H1 (cell line): Measurements from ENCODE around the gene ACBD4. TPM values are rescaled to one million over a fixed set of nuclear protein-coding genes. Genes with fewer than 3 reads are reported as not detected.
A peak's percentile ranks its signal among the peaks of the same experiment; 100 is the strongest.

Experiments
- CTCF ChIA-PET: fragments of 300-600 bp; sonication (Branson Sonifier 250); formaldehyde crosslinking; loops from one replicate; lab custom pipeline; 2021; ENCODE audit not compliant: partially characterized antibody; lab: Charles Lee
- POLR2A ChIA-PET: fragments of 300-600 bp; sonication (Branson Sonifier 250); formaldehyde crosslinking; loops from one replicate; lab custom pipeline; 2021; ENCODE audit warnings: inconsistent platforms; ENCODE audit not compliant: partially characterized antibody; lab: Charles Lee
- DNase-seq, 2 experiments: peaks; one replicate each; pipeline versions ENCODE4 v3.0.0 to v3.0.0-alpha.2; 2010 to 2022; ENCODE audit warnings: low spot score in 2 of 2, low read depth in 1 of 2, mixed read lengths in 1 of 2
- FAIRE-seq: peaks from 2 replicates; lab custom pipeline; 2011; peaks lifted over from hg19 to GRCh38; lab: Jason Lieb, UNC
- H2AFZ ChIP-seq: 2 replicates; pipeline ENCODE4 v1.8.1; 2012; ENCODE audit warnings: low read length, inconsistent platforms
- H2AK5ac ChIP-seq: 2 replicates; pipeline ENCODE4 v1.6.1; 2013; ENCODE audit warnings: low read depth, low read length
- H2BK120ac ChIP-seq: replicated peaks from 2 replicates; pipeline ENCODE3; 2013; ENCODE audit warnings: low read depth, low read length, inconsistent platforms
- H2BK12ac ChIP-seq: 2 replicates; pipeline ENCODE4 v1.6.1; 2013; ENCODE audit warnings: low read depth, low read length
- H2BK15ac ChIP-seq: 2 replicates; pipeline ENCODE4 v1.6.1; 2013; ENCODE audit warnings: low read length
- H2BK20ac ChIP-seq: 2 replicates; pipeline ENCODE4 v1.6.1; 2013; ENCODE audit warnings: low read length
- H2BK5ac ChIP-seq: 2 replicates; pipeline ENCODE4 v1.6.1; 2013; ENCODE audit warnings: low read depth, low read length
- H3K14ac ChIP-seq: 2 replicates; pipeline ENCODE4 v1.6.1; 2013; ENCODE audit warnings: inconsistent platforms; ENCODE audit not compliant: insufficient read length
- H3K18ac ChIP-seq: 2 replicates; pipeline ENCODE4 v1.6.1; 2013; ENCODE audit warnings: low read length; ENCODE audit errors: extremely low read depth
- H3K23ac ChIP-seq: 2 replicates; pipeline ENCODE4 v1.6.1; 2013; ENCODE audit warnings: inconsistent platforms; ENCODE audit not compliant: insufficient read length
- H3K23me2 ChIP-seq: 2 replicates; pipeline ENCODE4 v1.6.1; 2013; ENCODE audit warnings: low read depth, low read length
- H3K27ac ChIP-seq: 2 replicates; pipeline ENCODE4 v1.6.1; 2011; ENCODE audit warnings: low read depth, low read length, inconsistent platforms
- H3K27me3 ChIP-seq, 4 experiments: replicated peaks in 1 of 4; 1 replicate in 1 of 4; 2 replicates in 3 of 4; pipeline versions ENCODE4 v1.6.1 to v1.8.1; 2011 to 2013; ENCODE audit warnings: low read length in 3 of 4, mild to moderate bottlenecking in 3 of 4, inconsistent platforms in 2 of 4, mixed read lengths in 2 of 4, moderate library complexity in 1 of 4; ENCODE audit not compliant: control insufficient read depth in 3 of 4, insufficient read depth in 3 of 4; ENCODE audit errors: extremely low read depth in 1 of 4
- H3K36me3 ChIP-seq, 4 experiments: 2 replicates each; pipeline versions ENCODE4 v1.6.1 to v1.8.1; 2011 to 2013; ENCODE audit warnings: mild to moderate bottlenecking in 4 of 4, low read length in 3 of 4, moderate library complexity in 2 of 4, control low read depth in 1 of 4, inconsistent platforms in 1 of 4; ENCODE audit not compliant: insufficient read depth in 4 of 4, control insufficient read depth in 2 of 4
- H3K4ac ChIP-seq: replicated peaks from 2 replicates; pipeline ENCODE3; 2013; ENCODE audit warnings: low read length, low read depth, mixed read lengths, inconsistent platforms; ENCODE audit not compliant: insufficient read length
- H3K4me1 ChIP-seq, 4 experiments: replicated peaks in 1 of 4; 1 replicate in 1 of 4; 2 replicates in 3 of 4; pipeline versions ENCODE4 v1.6.1 to v1.8.1; 2011 to 2013; ENCODE audit warnings: low read length in 3 of 4, inconsistent platforms in 2 of 4, mixed read lengths in 1 of 4; ENCODE audit not compliant: insufficient read depth in 4 of 4, control insufficient read depth in 3 of 4
- H3K4me2 ChIP-seq, 2 experiments: 2 replicates each; pipeline versions ENCODE4 v1.6.1 to v1.8.1; 2011 to 2013; ENCODE audit warnings: low read depth in 2 of 2, low read length in 2 of 2, control low read depth in 1 of 2, inconsistent platforms in 1 of 2, mild to moderate bottlenecking in 1 of 2; ENCODE audit not compliant: insufficient read depth in 1 of 2
- H3K4me3 ChIP-seq, 4 experiments: fragments of 200-600, 300-600 bp in 1 of 4; sonication (generic), shearing (Covaris generic), sonication (Bioruptor Twin) in 1 of 4; 2 replicates each; pipeline versions ENCODE4 v1.5.1 to v1.8.1; 2011 to 2016; ENCODE audit warnings: low read length in 4 of 4, low read depth in 3 of 4, control low read depth in 2 of 4, inconsistent platforms in 2 of 4, mild to moderate bottlenecking in 2 of 4, mixed read lengths in 1 of 4, moderate library complexity in 1 of 4; ENCODE audit not compliant: insufficient read depth in 2 of 4; ENCODE audit errors: extremely low read depth in 1 of 4
- H3K56ac ChIP-seq: replicated peaks from 2 replicates; pipeline ENCODE3; 2013; ENCODE audit warnings: low read depth, mild to moderate bottlenecking, mixed read lengths, low read length, inconsistent platforms; ENCODE audit not compliant: insufficient read length
- H3K79me1 ChIP-seq: 2 replicates; pipeline ENCODE4 v1.6.1; 2013; ENCODE audit warnings: low read depth, low read length, control low read depth
- H3K79me2 ChIP-seq, 2 experiments: 2 replicates each; pipeline versions ENCODE4 v1.6.1 to v1.8.1; 2012 to 2013; ENCODE audit warnings: low read length in 2 of 2, mild to moderate bottlenecking in 2 of 2, inconsistent platforms in 1 of 2; ENCODE audit not compliant: insufficient read depth in 2 of 2, control insufficient read depth in 1 of 2
- H3K9ac ChIP-seq, 4 experiments: replicated peaks in 1 of 4; 1 replicate in 1 of 4; 2 replicates in 3 of 4; pipeline versions ENCODE4 v1.6.1 to v1.8.1; 2011 to 2013; ENCODE audit warnings: low read depth in 3 of 4, low read length in 3 of 4, control low read depth in 2 of 4, mild to moderate bottlenecking in 2 of 4, moderate library complexity in 2 of 4, inconsistent platforms in 1 of 4; ENCODE audit errors: extremely low read depth in 1 of 4
- H3K9me3 ChIP-seq, 2 experiments: 2 replicates each; pipeline versions ENCODE4 v1.6.1 to v1.8.1; 2012 to 2013; ENCODE audit warnings: mild to moderate bottlenecking in 2 of 2, moderate library complexity in 2 of 2, control low read depth in 1 of 2, inconsistent platforms in 1 of 2, low read depth in 1 of 2, low read length in 1 of 2, mixed read lengths in 1 of 2; ENCODE audit not compliant: insufficient read depth in 2 of 2
- H4K20me1 ChIP-seq, 2 experiments: replicated peaks in 1 of 2; 2 replicates each; pipeline versions ENCODE3 to v1.8.1; 2011 to 2013; ENCODE audit warnings: inconsistent platforms in 2 of 2, low read length in 2 of 2, mild to moderate bottlenecking in 1 of 2; ENCODE audit not compliant: insufficient read depth in 2 of 2, control insufficient read depth in 1 of 2
- H4K5ac ChIP-seq: 2 replicates; pipeline ENCODE4 v1.6.1; 2013; ENCODE audit warnings: low read length, low read depth, mixed read lengths, inconsistent platforms; ENCODE audit not compliant: insufficient read length
- H4K8ac ChIP-seq: 2 replicates; pipeline ENCODE4 v1.8.0; 2013; ENCODE audit warnings: mild to moderate bottlenecking, moderate library complexity, low read length, inconsistent platforms; ENCODE audit not compliant: insufficient read depth; ENCODE audit errors: extremely low read depth
- H4K91ac ChIP-seq: replicated peaks from 2 replicates; pipeline ENCODE3; 2013; ENCODE audit warnings: low read length, mixed read lengths, inconsistent platforms; ENCODE audit not compliant: insufficient read length
- CHD1 ChIP-seq: IDR thresholded peaks from 2 replicates; pipeline ENCODE4 v1.6.1; 2012; ENCODE audit warnings: low read depth, low read length, improper control_type of control experiment
- CHD2 ChIP-seq: IDR thresholded peaks from 2 replicates; pipeline ENCODE4 v1.6.1; 2012; ENCODE audit warnings: low read length, improper control_type of control experiment
- CREB1 ChIP-seq: IDR thresholded peaks from 2 replicates; pipeline ENCODE4 v1.6.1; 2012; ENCODE audit warnings: inconsistent platforms
- EP300 ChIP-seq, 2 experiments: IDR thresholded peaks; 1 replicate in 1 of 2; 2 replicates in 1 of 2; pipeline ENCODE4 v1.6.1; 2011 to 2012; ENCODE audit warnings: low read depth in 2 of 2, low read length in 2 of 2, mild to moderate bottlenecking in 2 of 2, borderline replicate concordance in 1 of 2, inconsistent platforms in 1 of 2, moderate library complexity in 1 of 2
- GTF2F1 ChIP-seq: IDR thresholded peaks from 2 replicates; pipeline ENCODE4 v1.6.1; 2012; ENCODE audit warnings: low read depth, low read length, improper control_type of control experiment, borderline replicate concordance
- HDAC6 ChIP-seq: IDR thresholded peaks from one replicate; pipeline ENCODE4 v1.7.1; 2012; ENCODE audit warnings: low read depth, mild to moderate bottlenecking, inconsistent platforms, low read length, moderate library complexity
- RAD21 ChIP-seq, 2 experiments: IDR thresholded peaks in 1 of 2; conservative IDR thresholded peaks in 1 of 2; 2 replicates each; pipeline ENCODE4 v1.6.1; 2011; ENCODE audit warnings: low read depth in 2 of 2, low read length in 2 of 2, improper control_type of control experiment in 1 of 2, inconsistent platforms in 1 of 2, mild to moderate bottlenecking in 1 of 2, moderate library complexity in 1 of 2
- RBBP5 ChIP-seq: IDR thresholded peaks from 2 replicates; pipeline ENCODE4 v1.7.1; 2012; ENCODE audit warnings: low read depth, mild to moderate bottlenecking, inconsistent platforms, low read length, moderate library complexity, borderline replicate concordance
- SIX5 ChIP-seq: IDR thresholded peaks from 2 replicates; pipeline ENCODE4 v1.6.1; 2011; ENCODE audit warnings: mild to moderate bottlenecking, low read depth, low read length
- ZNF274 ChIP-seq: IDR thresholded peaks from 2 replicates; pipeline ENCODE4 v1.7.0; 2012; ENCODE audit warnings: low read length, borderline replicate concordance; ENCODE audit errors: extremely low read depth
- WGBS, 2 experiments: shearing (Covaris generic) in 1 of 2; methylation state at CpG; one replicate each; pipeline versions ENCODE4 v1.1.6 to v1.1.7; 2013 to 2015; ENCODE audit warnings: low lambda C conversion rate in 2 of 2, mixed read lengths in 2 of 2, inconsistent platforms in 1 of 2, low coverage in 1 of 2, missing lambda C conversion rate in 1 of 2; ENCODE audit not compliant: insufficient replicate concordance in 2 of 2, insufficient coverage in 1 of 2, insufficient read length in 1 of 2; ENCODE audit errors: extremely low coverage in 1 of 2, missing lambda C conversion rate in 1 of 2; 5-methylcytosine and 5-hydroxymethylcytosine counted together
- polyA plus RNA-seq, 7 experiments: library from polyadenylated mRNA; depleted of rRNA in 3 of 7; stranded (reverse) in 5 of 7; unstranded in 2 of 7; fragments of >200 nt in 5 of 7; fragments of 200-250 nt in 2 of 7; gene quantifications; 1 replicate in 5 of 7; 2 replicates in 1 of 7; 4 replicates in 1 of 7; pipeline versions ENCODE4 v1.2.1 to v1.2.3, GENCODE V29; 2011 to 2013; ENCODE audit warnings: missing spikeins in 2 of 7, mixed read lengths in 2 of 7
- total RNA-seq: library from RNA; stranded (reverse); fragmentation: NEBNext Ultra II Directional; extraction: Animal tissue kit (Norgen Biotek cat#: 25700); gene quantifications from 2 replicates; pipeline ENCODE4 v1.2.1, GENCODE V29; 2021
- TF ChIP-seq, protein P1 (sequence below), 3 experiments: IDR thresholded peaks; 1 replicate in 2 of 3; 2 replicates in 1 of 3; pipeline versions ENCODE4 v1.5.1 to v1.6.1; 2011; ENCODE audit warnings: low read length in 3 of 3, mild to moderate bottlenecking in 3 of 3, inconsistent platforms in 2 of 3, low read depth in 1 of 3, moderate library complexity in 1 of 3; ENCODE audit not compliant: insufficient read depth in 1 of 3; ENCODE audit errors: control extremely low read depth in 1 of 3

ACBD4 gene
- total and polyA plus RNA-seq, 2 of the 8 experiments (the other 6 are each of a cell fraction or from before 2014, with no cell fraction given) = 7.3 to 10.7 TPM

DNA sequence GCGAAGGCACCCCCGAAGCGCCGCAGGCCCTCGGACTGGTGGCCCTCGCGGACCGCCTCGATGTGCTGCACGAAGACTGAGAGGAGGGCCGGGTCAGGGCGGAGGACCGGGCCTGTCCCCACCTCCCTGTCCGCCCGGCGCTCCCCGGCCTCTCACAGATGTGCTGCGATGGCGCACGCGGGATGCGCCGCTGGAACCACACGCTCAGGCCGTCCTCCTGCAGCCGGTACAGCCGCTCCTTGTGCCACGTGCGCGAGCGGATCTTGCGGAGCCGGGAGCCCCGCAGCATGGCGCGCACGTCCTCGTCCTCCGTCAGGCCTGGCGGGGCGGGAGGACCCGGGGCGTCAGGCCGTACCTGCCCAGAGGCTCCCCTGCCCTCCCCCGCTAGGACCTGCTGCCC is 14.4 kb upstream of the ACBD4 start:
- H2BK20ac ChIP-seq = no peak overlapping the region
- no peaks in the 10 kb centered on the region for H3K79me2 ChIP-seq
- H3K4me3 ChIP-seq = no peak overlapping the region
- H4K91ac ChIP-seq = no peak overlapping the region
- H3K9me3 ChIP-seq = no peaks in the 10 kb centered on the region
- 93% methylated on average over 15 of the region's 45 CpGs; no CpG with 5 or more reads in 1 of the 2 experiments for WGBS, 2 experiments
- no peak for DNase-seq
- H3K23me2 ChIP-seq = no peaks in the 10 kb centered on the region
- H2AFZ ChIP-seq = no peak overlapping the region
- no peak overlapping the region; the same call in 1 of the 2 replicates for H2AK5ac ChIP-seq
- H3K14ac ChIP-seq = no peak overlapping the region
- no peak overlapping the region for H3K4me2 ChIP-seq
- H2BK120ac ChIP-seq = no peak overlapping the region
- H3K36me3 ChIP-seq = no peaks in the 10 kb centered on the region
- ChIA-PET POLR2A (interaction anchor here (1.6 kb wide), 1 partner anchor 28 kb away, joined by 5 read pairs; the partner anchor contains the start of gene HEXIM1), CTCF (interaction anchor here (0.9 to 3.4 kb wide), 5 partner anchors 9 to 159 kb away, joined by 3 to 16 read pairs (median 5); no protein-coding TSS in a partner anchor)
- no peaks in the 10 kb centered on the region for H3K79me1 ChIP-seq
- no peak overlapping the region for H3K4ac ChIP-seq
- no peak overlapping the region for H3K56ac ChIP-seq
- H3K18ac ChIP-seq = no peak overlapping the region
- no peaks in the 10 kb centered on the region for H3K27me3 ChIP-seq
- no peak overlapping the region for H3K23ac ChIP-seq
- H2BK12ac ChIP-seq = 0 out of 2 replicates have a peak overlapping the region, but pooled peaks have one; percentile 9
- no peak overlapping the region for H2BK5ac ChIP-seq
- H3K27ac ChIP-seq = no peak overlapping the region
- H4K5ac ChIP-seq = no peak overlapping the region
- peak overlapping the region; percentile 25; the same call in 1 of the 2 replicates for H4K8ac ChIP-seq
- H3K9ac ChIP-seq = no peak overlapping the region
- H4K20me1 ChIP-seq = peaks cover 0 to 2% of the 10 kb centered on the region in 2 experiments
- no peak overlapping the region for H2BK15ac ChIP-seq
- peaks cover 0 to 9% (median 0%) of the 10 kb centered on the region in 4 experiments; a peak in 1 of 7 replicates for H3K4me1 ChIP-seq
- no peak for FAIRE-seq
- TF ChIP-seq, protein P1, sequence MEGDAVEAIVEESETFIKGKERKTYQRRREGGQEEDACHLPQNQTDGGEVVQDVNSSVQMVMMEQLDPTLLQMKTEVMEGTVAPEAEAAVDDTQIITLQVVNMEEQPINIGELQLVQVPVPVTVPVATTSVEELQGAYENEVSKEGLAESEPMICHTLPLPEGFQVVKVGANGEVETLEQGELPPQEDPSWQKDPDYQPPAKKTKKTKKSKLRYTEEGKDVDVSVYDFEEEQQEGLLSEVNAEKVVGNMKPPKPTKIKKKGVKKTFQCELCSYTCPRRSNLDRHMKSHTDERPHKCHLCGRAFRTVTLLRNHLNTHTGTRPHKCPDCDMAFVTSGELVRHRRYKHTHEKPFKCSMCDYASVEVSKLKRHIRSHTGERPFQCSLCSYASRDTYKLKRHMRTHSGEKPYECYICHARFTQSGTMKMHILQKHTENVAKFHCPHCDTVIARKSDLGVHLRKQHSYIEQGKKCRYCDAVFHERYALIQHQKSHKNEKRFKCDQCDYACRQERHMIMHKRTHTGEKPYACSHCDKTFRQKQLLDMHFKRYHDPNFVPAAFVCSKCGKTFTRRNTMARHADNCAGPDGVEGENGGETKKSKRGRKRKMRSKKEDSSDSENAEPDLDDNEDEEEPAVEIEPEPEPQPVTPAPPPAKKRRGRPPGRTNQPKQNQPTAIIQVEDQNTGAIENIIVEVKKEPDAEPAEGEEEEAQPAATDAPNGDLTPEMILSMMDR (IDR thresholded peaks at IDR 0.05; ENCODE audit: control extremely low read depth in 1 of 3, insufficient read depth in 1 of 3, low read depth in 1 of 3, low read length in 3 of 3) = no peak
- TF ChIP-seq RAD21 (IDR thresholded peaks at IDR 0.05 in 1 of 2, conservative IDR thresholded peaks at IDR 0.05 in 1 of 2; ENCODE audit: low read depth in 2 of 2, low read length in 2 of 2) (no peak), GTF2F1 (no peak), CHD1 (no peak), CHD2 (no peak), CREB1 (no peak), ZNF274 (no peak), RBBP5 (no peak), EP300 (IDR thresholded peaks at IDR 0.05; ENCODE audit: borderline replicate concordance in 1 of 2, low read depth in 2 of 2, low read length in 2 of 2) (no peak), HDAC6 (no peak), SIX5 (no peak)
